ENCODE data around the gene ZGPAT.

The ZGPAT gene

DNA sequence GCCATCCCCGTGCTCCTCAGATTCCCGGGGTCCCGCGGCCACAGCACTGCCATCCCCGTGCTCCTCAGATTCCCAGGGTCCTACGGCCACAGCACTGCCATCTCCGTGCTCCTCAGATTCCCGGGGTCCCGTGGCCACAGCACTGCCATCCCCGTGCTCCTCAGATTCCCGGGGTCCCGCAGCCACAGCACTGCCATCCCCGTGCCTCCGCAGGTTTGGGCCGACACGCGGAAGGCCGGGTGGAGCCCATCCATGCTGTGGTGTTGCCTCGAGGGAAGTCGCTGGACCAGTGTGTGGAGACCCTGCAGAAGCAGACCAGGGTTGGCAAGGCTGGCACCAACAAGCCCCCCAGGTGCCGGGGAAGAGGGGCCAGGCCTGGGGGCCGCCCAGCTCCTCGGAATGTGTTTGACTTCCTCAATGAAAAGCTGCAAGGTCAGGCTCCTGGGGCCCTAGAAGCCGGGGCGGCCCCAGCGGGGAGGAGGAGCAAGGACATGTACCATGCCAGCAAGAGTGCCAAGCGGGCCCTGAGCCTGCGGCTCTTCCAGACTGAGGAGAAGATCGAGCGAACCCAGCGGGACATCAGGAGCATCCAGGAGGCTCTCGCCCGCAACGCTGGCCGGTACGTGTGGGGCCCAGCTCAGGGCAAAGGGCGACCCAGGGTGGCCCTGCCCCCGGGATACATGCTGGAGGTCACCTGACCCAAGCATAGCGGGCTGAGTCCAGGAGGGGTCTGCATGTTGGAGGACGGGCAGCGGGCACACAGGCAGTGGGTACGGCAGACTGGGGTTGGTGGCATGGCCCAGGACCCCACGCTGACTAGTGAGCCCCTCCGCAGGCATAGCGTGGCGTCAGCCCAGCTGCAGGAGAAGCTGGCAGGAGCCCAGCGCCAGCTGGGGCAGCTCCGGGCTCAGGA, 27.4 kb downstream of the ZGPAT start:
- no peak overlapping the region for H3K4me3 ChIP-seq (ENCODE audit: low read length)
- no peak for TF ChIP-seq ZNF274 (IDR thresholded peaks at IDR 0.05; ENCODE audit: low read depth, low read length)

DNA sequence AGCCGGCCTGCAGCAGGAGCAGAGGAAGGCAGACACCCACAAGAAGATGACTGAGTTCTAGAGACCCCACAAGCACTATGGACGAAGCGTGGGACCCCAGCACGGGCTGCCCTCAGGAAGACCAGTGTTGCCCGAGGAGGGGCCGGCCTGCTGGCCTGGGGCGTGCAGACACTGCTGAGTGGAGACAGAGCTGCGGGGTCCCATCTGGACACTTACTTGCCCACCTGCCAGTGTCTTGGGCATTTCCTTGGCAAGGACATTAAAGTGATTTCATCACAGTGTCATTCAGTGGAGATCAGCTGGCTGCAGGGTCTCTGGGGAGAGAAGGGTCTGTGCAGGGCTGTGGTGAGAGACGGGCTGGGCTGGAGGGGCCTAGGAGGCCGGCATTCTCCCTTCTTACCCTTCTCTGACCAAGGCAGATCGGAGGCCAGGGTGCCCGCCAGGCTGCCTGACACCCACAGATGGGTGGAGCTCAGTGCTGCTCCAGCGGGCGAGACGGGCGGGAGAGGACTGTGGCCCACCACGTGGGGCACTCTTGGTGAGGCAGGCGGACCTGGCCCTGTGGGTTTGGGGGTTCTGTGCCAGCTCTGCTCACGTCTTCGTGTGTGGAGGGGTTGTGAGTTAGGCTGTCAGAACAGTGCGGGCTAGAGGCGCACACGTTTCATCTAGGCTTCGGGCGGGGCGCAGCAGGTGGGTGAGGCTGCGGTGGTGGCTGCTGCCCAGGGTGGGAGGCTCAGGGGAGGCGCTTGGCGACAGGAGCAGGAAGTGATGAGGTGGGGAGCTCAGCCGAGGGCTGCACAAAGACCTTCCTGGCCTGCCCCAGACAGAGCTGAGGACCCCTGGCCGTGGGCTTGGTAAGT, 28.2 kb downstream of the ZGPAT start, which contains the start of gene LIME1:
Gene LIME1, plus strand, starts transcription at position 806 of the 860 bp plus-strand sequence. CDS start 886 bp downstream, outside the sequence.
- peak within 1 kb of the TSS; percentile 55; the same call in 1 of the 2 replicates for H3K4me3 ChIP-seq (ENCODE audit: low read length)
- TF ChIP-seq ZNF274 (IDR thresholded peaks at IDR 0.05; ENCODE audit: low read depth, low read length): no peak

DNA sequence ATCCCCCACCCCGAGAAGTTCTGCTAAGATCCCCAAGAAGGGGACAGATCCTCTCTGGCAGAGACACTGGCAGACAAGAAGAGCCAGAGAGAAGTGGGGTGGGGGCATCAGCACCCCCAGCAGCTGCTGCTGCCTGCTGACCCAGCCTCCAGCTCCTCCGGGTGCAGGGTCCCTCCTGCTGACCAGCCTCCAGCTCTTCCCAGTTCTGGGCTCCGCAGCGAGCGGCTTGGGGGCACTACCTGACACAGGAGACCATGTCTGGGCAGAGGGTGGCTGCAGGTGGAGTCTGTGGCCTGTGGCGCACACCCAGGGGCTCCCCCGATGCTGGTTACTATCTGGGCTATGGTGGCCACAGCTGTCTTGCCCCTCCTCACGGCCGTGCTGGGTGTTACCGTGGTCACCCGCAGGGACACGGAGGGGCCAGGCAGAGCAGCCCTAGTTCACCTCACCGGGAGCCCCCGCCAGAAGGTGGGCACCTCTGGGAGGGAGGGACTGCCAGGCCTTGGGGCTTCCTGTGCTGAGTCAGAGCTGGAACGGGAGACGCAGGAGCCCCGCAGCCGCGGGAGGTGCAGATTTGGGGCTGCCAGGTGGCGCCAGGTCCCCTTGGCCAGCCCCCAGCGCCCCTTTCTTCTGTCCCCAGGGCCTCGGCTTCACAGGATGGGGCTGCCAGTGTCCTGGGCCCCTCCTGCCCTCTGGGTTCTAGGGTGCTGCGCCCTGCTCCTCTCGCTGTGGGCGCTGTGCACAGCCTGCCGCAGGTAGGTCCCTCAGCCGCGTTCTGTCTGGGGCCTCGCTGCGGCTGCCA, 29.3 kb downstream of the ZGPAT start:
- no peak for TF ChIP-seq ZNF274 (IDR thresholded peaks at IDR 0.05; ENCODE audit: low read depth, low read length)
- H3K4me3 ChIP-seq (ENCODE audit: low read length): peak overlapping the region; percentile 55; the same call in 1 of the 2 replicates

DNA sequence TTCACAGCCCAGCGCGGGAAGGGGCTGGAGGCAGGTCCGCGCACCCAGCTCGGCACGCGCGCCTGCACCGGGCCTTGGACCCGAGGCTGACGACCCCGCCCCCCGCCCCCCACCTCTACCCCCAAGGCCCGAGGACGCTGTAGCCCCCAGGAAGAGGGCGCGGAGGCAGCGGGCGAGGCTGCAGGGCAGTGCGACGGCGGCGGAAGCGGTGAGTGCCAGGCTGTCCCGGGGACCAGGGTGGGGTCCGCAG, 29.8 kb downstream of the ZGPAT start:
- no peak for TF ChIP-seq ZNF274 (IDR thresholded peaks at IDR 0.05; ENCODE audit: low read depth, low read length)
- peak overlapping the region; percentile 55; the same call in 1 of the 2 replicates for H3K4me3 ChIP-seq (ENCODE audit: low read length)

DNA sequence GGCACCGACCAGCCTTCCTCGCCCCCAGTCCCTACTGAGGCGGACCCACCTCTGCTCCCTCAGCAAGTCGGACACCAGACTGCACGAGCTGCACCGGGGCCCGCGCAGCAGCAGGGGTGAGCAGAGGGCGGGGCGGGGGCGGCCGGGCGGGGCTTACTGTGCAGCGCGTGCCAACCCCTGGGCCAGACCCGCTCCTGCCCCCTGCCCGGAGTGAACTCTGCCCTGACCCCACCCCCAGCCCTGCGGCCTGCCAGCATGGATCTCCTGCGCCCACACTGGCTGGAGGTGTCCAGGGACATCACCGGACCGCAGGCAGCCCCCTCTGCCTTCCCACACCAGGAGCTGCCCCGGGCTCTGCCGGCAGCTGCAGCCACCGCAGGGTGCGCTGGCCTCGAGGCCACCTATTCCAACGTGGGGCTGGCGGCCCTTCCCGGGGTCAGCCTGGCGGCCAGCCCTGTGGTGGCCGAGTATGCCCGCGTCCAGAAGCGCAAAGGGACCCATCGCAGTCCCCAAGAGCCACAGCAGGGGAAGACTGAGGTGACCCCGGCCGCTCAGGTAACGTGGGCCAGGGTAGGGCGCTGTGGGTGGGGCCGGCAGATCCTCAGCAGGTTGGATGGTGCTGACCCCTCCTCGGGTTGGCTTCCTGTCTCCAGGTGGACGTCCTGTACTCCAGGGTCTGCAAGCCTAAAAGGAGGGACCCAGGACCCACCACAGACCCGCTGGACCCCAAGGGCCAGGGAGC, 30.3 kb downstream of the ZGPAT start:
- TF ChIP-seq ZNF274 (IDR thresholded peaks at IDR 0.05; ENCODE audit: low read depth, low read length): no peak
- peak overlapping the region; percentile 55; the same call in 1 of the 2 replicates for H3K4me3 ChIP-seq (ENCODE audit: low read length)

DNA sequence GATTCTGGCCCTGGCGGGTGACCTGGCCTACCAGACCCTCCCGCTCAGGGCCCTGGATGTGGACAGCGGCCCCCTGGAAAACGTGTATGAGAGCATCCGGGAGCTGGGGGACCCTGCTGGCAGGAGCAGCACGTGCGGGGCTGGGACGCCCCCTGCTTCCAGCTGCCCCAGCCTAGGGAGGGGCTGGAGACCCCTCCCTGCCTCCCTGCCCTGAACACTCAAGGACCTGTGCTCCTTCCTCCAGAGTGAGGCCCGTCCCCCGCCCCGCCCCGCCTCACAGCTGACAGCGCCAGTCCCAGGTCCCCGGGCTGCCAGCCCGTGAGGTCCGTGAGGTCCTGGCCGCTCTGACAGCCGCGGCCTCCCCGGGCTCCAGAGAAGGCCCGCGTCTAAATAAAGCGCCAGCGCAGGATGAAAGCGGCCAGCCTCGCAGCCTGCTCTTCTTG, 30.9 kb downstream of the ZGPAT start:
- peak overlapping the region; percentile 49; the same call in 1 of the 2 replicates for H3K4me3 ChIP-seq (ENCODE audit: low read length)
- TF ChIP-seq ZNF274 (IDR thresholded peaks at IDR 0.05; ENCODE audit: low read depth, low read length): no peak

DNA sequence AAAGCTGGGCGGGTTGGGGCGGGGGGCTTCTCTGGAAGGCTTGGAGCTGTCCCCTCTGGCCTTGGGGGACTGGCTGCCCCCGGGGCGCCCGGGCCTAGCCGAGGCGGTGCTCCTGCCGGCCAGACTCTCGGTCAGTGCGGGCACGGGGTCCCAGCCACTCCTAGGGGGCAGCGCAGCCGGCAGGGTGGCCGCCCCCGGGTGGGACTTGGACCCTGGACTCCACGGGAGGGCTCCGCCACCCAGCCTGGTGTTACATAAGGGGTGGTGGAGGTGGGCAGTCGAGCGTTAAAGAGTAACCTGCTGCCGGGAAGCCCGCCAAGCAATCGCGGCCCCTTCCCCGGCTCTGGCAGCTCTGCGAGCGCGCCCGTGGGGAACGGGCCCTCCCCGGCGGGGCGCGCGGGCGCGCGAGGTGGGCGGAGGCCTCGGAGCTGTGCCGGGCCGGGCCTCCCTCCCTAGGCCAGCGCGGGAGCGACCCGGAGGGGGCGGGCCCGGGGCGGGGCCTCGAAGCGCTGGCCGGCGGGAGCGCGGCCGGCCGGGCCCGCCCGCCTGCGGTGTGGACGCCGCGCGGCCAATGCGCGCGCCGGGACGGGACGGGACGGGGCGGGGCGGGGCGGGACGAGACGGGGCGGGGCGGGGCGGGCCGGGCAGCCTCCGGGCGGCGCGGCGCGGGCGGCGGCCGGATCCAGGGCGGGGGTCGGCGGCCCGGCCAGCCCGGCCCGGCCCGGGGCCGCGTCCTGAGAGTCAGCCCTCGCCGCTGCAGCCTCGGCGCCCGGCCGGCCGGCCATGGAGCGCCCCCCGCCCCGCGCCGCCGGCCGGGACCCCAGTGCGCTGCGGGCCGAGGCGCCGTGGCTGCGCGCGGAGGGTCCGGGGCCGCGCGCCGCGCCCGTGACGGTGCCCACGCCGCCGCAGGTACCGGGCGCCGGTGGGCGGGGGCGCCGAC, 31.6 kb downstream of the ZGPAT start, which contains the start of gene SLC2A4RG:
Gene SLC2A4RG, plus strand, starts transcription at position 647 of the 940 bp plus-strand sequence. Its CDS starts 137 bp downstream, at position 784.
- peak within 1 kb of the TSS; percentile 60 for H3K4me3 ChIP-seq (ENCODE audit: low read length)
- no peak for TF ChIP-seq ZNF274 (IDR thresholded peaks at IDR 0.05; ENCODE audit: low read depth, low read length)

DNA sequence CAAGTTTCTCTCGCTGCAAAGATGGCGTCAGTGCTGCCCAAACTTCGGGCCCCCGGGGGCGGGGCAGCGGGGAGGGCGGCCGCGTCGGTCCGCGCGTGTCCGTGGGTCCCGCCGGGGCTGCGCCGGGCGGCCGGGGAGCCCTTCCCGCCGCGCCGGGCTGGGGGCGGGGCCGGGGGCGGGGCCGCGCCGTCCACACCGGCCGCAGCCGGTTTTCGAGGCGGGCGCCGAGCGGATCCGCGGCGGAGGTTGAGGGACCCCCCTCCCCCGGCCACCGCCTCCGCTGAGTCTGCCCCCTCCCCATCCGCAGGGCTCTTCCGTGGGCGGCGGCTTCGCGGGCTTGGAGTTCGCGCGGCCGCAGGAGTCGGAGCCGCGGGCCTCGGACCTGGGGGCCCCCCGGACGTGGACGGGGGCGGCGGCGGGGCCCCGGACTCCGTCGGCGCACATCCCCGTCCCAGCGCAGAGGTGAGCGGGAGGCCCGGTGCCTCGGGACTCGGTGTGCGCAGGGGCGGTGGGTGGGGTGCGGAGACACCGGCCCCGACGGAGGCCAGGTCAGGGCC, 32.3 kb downstream of the ZGPAT start:
- TF ChIP-seq ZNF274 (IDR thresholded peaks at IDR 0.05; ENCODE audit: low read depth, low read length): no peak
- H3K4me3 ChIP-seq (ENCODE audit: low read length): peak overlapping the region; percentile 60

DNA sequence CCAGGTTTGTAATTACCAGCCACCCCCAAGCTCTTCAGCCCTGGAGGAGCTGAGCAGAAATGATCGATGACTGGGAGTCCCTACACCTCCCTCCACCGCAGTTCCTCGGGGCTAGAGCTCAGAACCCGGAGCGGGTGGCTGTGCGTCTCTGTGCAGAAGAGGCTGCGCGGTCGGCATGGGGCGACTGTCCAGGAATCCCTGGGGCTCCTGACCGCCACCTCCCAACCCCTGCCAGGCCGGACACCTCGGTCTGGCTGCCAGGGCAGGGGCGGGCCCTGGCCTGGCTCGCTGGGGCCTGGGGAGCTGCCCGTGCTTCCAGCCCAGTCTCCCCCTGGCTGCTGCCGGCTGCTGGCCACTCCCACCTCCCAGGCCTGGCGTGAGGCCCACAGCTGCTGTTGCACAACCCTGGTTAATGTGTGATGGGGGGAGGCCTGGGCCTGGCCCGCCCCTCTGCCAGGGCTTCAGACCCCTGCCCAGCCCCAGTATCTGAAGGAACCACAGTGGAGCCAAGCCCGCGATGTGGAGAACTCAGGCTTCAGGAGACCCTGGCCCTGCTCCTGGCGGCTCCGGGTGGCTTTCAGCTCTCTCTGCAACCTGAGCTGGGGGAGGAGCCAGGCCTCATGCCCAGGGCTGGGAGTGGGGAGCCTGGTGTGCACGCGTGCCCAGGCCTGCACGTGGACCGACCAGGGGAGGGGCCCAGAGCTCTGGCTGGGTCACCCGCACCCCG, 33.0 kb downstream of the ZGPAT start:
- TF ChIP-seq ZNF274 (IDR thresholded peaks at IDR 0.05; ENCODE audit: low read depth, low read length): no peak
- H3K4me3 ChIP-seq (ENCODE audit: low read length): peak overlapping the region; percentile 60; the same call in 1 of the 2 replicates

DNA sequence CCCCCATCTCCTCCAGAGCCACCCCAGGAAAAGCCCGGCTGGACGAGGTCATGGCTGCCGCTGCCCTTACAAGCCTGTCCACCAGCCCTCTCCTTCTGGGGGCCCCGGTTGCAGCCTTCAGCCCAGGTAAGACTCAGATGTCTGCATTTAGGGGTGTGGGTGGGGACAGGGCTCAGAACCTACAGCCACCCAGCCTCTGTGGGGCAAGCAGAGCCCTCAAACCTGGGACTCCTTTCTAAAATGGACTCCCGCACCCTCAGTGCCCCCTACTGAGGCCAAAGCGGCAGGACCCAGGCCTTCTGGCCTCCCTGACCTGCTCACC, 33.5 kb downstream of the ZGPAT start:
- no peak for TF ChIP-seq ZNF274 (IDR thresholded peaks at IDR 0.05; ENCODE audit: low read depth, low read length)
- H3K4me3 ChIP-seq (ENCODE audit: low read length): peak overlapping the region; percentile 60; the same call in 1 of the 2 replicates

DNA sequence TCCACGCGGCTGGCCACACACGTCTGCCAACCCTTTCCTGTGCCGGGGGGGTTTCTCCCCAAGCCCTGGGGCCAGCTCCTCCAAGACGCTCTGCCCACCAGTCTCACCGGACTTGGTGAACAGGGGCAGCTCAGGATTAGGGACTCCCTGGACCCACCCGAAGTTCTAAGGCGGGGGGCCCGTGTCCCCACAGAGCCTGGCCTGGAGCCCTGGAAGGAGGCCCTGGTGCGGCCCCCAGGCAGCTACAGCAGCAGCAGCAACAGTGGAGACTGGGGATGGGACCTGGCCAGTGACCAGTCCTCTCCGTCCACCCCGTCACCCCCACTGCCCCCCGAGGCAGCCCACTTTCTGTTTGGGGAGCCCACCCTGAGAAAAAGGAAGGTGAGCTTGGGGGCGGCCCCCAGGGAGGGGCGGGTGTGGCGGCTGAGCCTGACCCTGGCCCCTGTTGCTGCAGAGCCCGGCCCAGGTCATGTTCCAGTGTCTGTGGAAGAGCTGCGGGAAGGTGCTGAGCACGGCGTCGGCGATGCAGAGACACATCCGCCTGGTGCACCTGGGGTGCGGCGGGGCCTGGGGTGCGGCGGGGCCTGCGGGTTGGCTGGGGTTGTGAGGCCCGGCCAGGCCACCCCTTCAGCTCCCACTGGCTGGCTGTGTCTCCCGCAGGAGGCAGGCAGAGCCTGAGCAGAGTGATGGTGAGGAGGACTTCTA, 34.0 kb downstream of the ZGPAT start:
- no peak for TF ChIP-seq ZNF274 (IDR thresholded peaks at IDR 0.05; ENCODE audit: low read depth, low read length)
- no peak overlapping the region; the same call in 1 of the 2 replicates for H3K4me3 ChIP-seq (ENCODE audit: low read length)

Measured in GM08714 (cell line).